ENCODE measurements around the gene AACS.
"Not testable (repeated sequence)": the region's sequence is repeated elsewhere in the genome, so short reads cannot be mapped to it uniquely, and the experiment has no call there.

Gene AACS

GRCh38 chr12:125128439-125129178 lies 63.4 kb downstream of the AACS start:
- no peak for DNase-seq

- no peak for DNase-seq
Observed at GRCh38 chr12:125129179-125129571, 63.9 kb downstream of the AACS start.

GRCh38 chr12:125129591-125130255 lies 64.5 kb downstream of the AACS start:
- no peak for DNase-seq

GRCh38 chr12:125131958-125132357 lies 66.7 kb downstream of the AACS start:
- DNase-seq: no peak

GRCh38 chr12:125132698-125133400 lies 67.6 kb downstream of the AACS start:
- no peak for DNase-seq

- DNase-seq: no peak
Observed at GRCh38 chr12:125133616-125134015, 68.4 kb downstream of the AACS start.

- DNase-seq: no peak
Observed at GRCh38 chr12:125134576-125134975, 69.3 kb downstream of the AACS start.

- no peak for DNase-seq
Observed at GRCh38 chr12:125135906-125136305, 70.7 kb downstream of the AACS start.

- no peak for DNase-seq
Observed at GRCh38 chr12:125136702-125137101, 71.5 kb downstream of the AACS start.

GRCh38 chr12:125137766-125138344 lies 72.6 kb downstream of the AACS start:
- no peak for DNase-seq

GRCh38 chr12:125140279-125141209 lies 75.3 kb downstream of the AACS start:
- DNase-seq: no peak

GRCh38 chr12:125141210-125141573 lies 76.0 kb downstream of the AACS start:
- DNase-seq: not testable (repeated sequence)

GRCh38 chr12:125142601-125143000 lies 77.4 kb downstream of the AACS start:
- DNase-seq: no peak

GRCh38 chr12:125143491-125143890 lies 78.3 kb downstream of the AACS start:
- no peak for DNase-seq

- no peak for DNase-seq
Observed at GRCh38 chr12:125145196-125145595, 80.0 kb downstream of the AACS start.

GRCh38 chr12:125148316-125148715 lies 83.1 kb downstream of the AACS start:
- no peak for DNase-seq

- no peak for DNase-seq
Observed at GRCh38 chr12:125149160-125150108, 84.2 kb downstream of the AACS start.

GRCh38 chr12:125151284-125151683 lies 86.0 kb downstream of the AACS start:
- no peak for DNase-seq

- no peak for DNase-seq
Observed at GRCh38 chr12:125152463-125152862, 87.2 kb downstream of the AACS start.

- no peak for DNase-seq
Observed at GRCh38 chr12:125155366-125155765, 90.1 kb downstream of the AACS start.

- no peak for DNase-seq
Observed at GRCh38 chr12:125157177-125157576, 91.9 kb downstream of the AACS start.

All from NCI-H2029 treated with DMSO at 0.1 percent for 48 hours (cell line).